Measurements from ENCODE around the gene GMIP.

GMIP gene

DNA sequence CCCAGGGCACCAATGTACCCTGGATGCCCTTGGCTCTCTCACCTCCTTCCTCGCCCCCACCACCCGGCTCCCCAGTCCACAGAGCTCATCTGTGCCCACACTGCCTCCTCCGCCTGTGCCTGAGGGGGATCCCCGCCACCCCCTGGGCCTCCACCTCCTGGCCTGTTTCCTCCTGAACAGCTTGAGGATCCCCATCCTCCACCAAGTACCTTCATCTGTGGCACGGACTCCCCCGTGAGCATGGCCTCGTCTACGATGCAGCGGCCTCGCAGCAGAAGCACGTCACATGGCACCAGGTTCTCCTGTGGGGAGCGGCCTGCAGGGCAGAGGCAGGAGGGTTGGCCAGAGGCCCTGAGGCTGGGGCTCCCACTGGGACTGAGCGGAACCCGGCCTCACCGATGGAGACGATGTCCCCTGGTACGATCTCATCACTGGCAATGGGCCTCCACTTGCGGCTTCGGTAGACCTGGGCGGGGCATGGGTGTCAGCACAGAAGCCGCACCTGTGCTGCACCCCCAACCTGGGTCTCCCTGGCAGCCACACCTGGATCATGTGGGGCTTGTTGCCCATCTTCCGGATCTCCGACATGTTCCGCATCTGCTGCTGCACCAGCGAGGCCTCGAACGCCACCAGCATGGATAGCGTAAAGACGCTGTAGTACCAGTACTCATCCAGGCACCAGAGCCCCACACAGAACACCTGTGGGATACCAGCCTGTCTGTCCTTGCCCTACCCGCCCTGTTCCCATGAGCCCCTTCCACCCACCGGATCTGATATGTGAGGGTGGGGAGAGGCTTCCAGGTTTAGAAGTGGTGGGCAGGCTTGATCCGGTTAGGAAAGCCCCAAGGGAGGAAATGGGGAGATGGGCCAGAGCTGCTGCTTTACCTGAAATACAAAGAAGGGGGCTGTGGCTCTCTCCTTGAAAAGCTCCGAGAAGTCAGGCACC, 13.3 kb upstream of the GMIP start:
- no peak for DNase-seq

DNA sequence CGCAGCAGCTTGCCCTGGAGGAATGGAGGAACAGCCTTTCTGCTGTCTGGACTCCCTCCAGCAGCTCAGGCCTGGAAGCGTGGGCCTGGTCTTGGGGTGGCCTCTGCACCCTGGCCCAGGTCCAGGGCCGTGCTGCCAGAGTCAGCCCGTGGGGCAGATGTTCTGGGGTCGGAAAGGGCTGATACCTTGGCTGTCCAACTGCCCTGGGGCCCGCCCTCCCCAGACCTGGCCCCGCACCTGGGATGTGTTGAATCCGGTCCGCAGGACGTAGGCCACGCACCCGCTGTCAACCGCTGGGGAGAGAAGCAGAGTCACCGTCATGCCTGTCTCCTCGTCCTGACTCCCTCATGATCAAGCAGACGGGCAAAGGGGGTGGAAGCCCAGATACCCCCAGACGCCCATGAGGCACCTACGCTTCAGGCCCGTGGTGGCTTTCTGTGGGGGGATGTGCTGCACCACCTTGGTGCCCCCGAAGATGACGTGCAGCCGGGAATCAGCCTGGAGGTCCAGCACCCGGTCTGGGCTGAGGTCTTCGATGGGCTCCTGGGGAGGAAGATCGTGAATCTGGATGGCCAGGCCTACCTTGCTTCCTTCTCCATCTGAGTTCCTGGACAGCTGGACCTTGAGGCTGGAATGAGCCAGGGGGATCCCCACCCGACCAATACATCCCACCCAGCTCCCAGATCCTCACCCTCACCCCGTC, 12.3 kb upstream of the GMIP start:
- DNase-seq: no peak

DNA sequence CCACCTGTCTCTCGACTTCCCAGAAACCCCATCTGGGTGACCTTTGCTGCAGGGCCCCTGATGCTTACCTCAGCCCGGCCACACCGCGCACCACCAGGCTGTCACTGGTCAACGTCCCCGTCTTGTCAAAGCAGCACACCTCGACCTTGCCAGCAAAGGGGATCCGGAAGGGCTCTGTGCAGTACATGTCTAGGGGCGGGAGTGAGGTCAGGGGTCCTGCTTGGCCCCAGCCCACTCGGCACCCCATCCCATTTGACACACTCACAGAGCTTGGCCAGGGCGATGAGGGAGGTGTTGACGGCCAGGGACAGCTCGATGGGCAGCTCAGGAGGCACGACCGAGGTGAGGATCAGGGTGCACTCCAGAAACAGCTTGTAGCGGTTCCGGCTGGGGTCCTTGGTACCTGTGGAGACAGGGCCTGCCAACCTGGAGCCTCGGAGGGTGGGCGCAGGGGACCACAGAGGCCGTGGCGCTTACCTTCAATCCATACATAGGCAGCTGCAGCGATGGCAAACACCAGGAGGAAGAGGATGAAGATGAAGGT, 11.7 kb upstream of the GMIP start:
- no peak for DNase-seq

DNA sequence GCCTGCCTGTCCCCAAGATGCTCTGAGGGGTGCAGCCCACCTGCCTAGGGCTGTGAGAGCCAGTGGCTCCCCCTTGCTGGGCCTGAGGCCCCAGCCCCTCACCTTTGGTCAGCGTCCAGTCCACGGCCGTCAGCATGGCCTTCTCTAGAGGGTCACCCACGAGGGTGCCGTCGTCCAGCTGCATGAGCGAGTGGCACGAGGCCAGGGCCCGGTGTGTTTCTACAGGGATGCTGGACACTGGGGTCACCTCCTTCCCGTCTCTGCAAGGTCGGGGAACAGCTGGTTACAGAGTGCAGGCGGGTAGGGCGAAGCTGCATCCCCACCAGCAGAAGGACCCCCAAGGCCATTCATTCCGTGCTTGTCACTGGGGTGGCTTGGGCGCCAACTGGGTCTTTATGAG, 11.0 kb upstream of the GMIP start:
- DNase-seq: no peak

DNA sequence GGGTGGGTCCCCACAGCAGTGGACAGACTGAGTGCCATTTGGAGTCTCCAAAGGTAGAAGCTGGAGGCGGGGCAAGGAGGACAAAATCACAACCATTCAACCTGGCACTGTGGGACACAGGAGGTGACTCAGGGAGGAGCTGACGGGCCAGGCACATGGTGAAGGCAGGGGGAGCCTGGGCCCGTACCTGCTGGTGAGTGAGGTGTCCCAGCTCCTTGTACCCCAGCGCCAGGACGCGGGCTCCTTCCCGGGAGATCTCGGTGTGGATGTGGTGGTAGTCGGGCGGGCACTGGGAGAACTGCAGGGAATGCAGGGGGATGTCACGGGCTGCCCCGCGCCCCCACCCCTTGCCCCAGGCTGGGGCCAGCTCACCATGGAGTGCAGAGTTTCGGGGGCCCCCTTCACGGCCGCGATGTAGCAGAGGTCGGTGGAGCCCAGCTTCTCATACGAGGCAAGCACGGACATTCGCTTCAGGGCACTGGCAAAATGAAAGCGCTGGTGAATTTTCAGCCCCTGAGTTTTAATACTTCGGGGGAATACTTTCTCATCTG, 10.2 kb upstream of the GMIP start:
- DNase-seq: no peak

DNA sequence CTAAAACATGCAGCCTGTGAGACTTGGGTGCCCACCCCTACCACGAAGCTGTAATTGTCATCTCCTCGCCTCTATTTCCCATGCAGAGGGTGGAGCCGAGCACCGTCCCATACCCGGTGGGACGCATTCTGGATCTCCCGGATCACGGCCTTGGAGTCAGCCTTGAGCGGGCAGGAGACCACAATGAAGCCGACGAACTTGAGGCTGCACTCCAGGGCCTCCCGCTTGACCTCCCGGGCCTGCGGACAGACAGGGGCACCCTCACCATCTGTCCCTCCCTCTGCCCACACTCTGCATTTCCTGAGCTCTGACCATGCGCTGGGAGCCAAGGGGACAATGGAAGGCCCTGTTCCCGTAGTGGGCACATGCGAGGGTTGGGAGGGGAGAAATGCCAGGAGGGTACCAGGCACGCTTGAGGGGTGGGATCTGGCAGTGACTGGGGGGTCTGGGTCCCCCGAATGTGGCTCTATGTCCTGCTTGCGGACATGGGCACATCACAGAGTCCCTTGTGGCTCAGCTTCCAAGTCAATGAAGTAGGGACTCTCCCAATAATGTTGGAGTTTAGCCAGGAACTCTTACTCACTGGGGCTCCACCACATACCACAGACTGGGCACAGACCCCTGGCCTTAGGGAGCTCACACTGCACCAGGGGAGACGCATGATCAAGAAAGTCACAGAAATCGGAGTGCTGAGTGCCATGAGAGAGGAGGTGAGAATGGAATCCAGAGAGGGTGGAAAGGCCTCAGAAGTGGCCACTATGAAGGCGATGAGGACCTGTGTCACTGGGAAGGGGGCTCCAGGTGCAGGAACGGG, 9.2 kb upstream of the GMIP start:
- DNase-seq: no peak

DNA sequence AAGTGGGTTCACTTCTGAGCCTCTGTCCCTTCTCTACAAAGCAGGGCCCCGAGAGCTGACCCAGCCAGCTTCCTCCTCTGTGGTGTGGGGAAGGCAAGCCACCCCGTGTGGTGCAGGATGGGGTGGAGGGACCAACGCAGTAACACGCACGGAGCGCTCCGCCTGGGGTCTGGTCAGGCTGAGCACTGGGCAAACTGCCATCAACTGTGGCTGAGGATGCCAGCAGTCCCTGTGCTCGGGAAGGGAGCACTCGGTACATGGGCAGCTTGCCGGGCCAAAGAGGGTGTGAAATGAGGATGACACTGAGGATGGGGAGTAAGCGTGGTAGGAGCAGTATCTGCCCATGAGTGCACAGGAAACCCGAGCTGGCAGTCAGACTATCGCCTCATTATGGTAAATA, 7.6 kb upstream of the GMIP start:
- no peak for DNase-seq

DNA sequence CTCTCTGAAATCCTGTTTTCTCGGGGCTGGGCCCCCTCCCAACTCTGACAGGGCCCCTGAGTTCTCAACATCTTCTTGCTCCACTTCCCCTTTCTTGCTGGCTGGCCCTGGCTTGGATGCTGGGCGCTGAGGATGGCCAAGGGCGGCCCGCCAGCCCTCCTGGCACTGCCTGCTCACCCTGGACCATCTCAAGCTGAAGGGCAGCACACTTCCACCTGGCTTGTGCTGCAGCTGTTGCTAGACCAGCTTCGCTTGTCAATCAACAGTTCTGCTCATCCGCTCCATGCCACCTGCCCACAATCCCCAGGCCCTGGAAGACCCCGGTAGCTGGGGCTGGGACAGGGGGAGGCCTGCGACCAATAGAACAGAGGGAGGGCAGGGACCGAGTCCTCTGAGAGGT, 6.9 kb upstream of the GMIP start:
- no peak for DNase-seq

DNA sequence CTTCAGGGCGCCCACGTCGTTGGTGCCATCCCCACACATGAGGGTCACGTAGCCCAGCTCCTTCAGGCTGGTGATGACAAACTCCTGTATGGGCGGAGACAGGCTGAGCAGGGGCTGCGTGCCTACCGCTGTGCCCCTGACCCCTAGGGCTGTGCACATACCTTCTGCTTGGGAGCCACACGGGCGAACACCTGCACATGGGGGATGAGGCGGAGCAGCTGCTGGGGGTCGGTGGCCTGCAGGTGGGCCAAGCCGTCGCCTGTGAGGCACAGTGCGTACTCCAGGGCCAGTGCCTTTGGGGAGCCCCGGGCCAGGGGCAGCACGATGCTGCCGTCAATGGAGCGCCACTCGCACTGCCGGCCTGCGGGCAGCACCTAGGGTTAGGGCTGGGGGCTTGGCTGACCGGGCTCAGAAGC, 6.1 kb upstream of the GMIP start:
- no peak for DNase-seq

DNA sequence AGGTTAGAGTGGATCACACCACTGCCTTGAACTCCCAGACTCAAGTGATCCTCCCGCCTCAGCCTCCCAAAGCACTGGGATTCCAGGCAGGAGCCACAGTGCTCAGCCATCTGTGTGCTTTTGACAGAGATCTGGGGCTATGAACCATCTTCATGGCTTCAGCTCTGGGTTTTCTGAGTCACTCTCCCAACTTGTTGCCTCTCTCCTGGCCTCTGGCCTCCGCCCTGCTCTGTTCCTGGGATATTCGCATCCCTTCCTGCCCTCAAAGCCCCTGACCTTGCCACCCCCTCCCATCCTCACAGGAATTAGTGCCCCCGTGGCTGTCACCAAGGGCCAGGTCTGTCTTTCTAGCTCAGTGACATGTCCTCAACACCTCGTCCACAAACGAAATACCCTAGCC, 5.7 kb upstream of the GMIP start:
- DNase-seq: no peak

DNA sequence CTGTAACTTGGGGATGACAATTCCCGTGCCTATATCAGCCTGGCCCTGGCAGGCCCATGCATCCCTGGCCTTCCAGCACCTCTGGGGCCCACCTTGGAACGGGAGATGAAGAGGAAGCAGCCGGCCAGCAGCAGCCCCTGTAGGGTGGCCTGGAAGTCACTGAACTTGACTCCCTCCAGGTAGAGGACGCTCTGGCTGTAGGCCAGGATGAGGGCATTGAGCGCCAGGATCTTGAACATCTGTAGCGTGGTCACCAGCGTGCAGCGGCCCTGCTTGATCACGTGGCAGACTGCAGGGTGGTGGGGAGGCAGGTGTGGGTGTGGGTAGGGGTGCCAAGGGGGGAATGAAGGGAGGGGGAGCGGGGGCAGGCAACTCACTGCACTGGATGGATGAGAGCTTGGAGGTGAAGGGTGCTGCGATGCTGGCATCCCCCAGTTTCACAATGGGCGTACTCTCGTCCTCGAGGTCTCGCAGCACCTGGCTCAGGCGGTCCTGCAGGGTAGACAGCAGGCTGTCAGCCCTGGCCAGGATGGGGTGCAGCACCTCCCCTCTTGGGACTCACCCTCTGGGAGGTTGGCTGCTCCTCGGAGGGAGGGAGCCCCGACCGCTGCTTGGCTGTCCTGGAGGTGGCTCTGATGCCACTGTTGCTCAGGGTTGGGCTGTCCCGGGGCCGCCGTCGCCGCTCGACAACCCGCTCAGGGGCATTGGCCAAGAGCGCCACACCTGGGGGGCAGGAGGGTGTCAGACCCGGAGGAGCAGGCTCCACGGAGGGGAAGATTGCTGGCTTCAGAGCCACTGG, 3.8 kb upstream of the GMIP start:
- no peak for DNase-seq

DNA sequence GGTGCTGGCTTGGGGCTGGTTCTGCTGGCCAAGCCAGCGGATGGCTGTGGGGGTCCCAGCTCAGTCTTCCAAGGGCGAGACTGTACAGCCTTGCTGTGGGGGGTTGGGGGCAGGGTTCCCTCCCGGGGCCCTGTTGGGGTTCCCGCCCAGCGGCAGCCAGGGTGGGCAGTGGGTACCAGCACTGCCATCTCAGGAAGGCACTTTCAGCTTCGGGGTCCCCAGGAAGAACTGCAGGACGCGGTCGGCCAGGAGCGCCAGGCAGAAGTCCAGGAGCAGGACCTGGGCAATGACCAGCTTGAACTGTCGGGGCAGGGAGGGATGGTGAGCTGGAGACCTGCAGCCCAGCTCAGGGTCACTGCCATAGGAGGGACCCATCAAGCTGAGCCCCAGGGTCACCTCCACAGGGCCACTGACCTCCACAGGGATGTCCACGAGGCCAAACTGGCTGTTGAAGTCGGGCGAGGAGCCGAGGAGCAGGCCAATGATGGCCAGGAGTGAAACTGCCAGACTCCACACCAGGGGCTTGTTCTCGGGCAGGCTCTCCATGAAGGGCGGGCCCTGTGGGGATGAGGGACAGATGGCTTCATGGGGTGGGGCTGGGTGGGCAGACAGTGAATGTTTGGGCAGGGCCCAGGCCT, 1.9 kb upstream of the GMIP start:
- no peak for DNase-seq

DNA sequence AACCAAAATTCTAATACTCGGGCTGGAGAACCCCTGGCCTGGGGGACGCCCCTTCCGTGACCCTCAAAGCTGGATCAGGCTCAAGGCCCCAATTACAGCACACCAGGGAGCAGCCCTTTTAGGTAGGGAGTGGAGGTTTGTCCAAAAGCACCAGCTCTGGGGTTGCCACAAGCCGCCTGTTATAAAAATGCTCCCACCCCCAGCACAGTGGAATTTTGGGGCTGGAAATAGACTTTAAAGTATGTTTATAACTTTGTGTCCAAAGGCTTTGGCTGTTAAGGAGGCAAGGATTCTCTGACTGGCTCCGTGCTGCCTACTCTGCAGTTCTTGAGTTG, 564 bp upstream of the GMIP start:
- no peak for DNase-seq

DNA sequence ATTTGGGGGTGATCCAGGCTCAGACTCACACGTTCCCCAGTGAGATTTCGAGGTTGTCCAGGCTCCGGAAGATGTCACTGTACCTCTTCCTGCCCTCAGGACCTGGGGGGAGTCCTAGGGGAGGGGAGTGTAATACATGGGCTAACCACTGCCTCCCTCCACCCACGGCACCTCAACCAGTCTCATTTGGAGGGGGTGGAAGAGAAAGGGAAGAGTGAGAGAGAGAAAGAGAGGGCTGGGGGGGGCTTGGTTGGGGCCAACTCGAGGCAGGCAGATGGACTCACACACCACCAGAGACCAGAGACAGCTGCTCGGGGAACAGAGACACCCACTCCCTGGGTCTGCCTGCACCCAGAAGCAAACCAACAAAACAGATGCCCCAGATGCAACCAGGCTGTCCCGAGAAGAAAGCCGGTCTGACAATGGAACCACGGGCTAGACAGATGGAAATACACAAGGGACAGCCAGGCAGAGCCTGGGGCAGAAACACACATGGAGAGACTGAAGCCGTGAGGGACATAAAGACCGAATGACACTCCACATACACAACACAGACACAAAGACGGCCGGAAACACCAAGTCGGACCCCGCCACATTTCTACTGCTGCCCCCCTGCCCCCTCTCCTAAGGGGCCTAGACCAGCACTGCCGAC, 825 bp downstream of the GMIP start:
- peak; percentile 57 for DNase-seq

DNA sequence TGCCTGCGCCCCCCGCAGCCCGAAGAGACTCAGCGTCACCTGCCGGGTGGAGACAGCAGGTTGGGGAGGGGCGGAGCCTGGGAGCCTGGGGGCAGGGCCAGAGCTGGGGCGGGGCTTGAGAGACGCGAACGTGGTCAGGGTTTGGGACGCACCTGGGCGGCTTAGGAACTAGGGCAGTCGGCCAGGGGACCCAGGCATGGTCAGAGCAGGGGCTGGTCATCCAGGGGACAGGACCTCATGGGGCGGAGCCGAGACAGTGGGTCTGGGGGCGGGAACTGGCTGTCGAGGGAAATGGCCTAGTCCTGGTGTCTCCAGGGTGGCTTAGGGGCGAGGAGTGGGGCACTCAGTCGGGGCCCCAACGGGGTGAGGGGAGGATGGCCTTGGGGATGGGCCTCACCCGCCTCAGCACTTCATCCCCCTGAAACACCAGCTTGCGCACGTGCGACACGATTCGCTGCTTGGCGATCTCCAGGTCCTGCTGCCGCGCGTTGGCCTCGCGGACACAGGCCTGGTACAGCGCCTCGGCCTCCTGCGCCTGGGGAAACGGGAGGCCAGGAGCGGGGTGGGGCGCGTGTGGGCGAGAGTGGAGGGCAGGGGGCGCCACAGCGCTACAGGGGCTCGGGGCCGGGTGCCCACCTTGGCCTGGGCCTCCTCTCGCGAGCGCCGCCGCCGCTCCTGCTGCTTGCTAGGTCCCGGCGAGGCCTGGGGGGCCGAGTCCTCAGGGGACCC, 5.8 kb downstream of the GMIP start:
- peak; percentile 34 for DNase-seq

DNA sequence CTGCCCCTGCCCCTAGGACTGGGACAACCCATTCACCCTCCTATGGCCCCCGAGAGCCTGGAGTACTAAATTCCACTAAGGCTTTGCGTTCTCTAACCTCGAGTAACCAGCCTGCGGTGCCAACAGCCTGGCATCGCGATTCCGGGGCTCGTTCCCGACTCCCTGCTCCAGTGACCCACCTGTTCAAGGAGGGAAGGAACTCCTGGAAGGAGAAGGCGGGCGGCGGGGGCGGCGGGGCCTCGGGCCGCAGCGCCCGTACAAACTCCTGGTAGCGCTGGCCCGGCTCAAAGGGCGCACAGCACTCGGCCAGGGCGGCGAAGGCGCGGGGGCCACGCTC, 6.3 kb downstream of the GMIP start:
- no peak for DNase-seq

DNA sequence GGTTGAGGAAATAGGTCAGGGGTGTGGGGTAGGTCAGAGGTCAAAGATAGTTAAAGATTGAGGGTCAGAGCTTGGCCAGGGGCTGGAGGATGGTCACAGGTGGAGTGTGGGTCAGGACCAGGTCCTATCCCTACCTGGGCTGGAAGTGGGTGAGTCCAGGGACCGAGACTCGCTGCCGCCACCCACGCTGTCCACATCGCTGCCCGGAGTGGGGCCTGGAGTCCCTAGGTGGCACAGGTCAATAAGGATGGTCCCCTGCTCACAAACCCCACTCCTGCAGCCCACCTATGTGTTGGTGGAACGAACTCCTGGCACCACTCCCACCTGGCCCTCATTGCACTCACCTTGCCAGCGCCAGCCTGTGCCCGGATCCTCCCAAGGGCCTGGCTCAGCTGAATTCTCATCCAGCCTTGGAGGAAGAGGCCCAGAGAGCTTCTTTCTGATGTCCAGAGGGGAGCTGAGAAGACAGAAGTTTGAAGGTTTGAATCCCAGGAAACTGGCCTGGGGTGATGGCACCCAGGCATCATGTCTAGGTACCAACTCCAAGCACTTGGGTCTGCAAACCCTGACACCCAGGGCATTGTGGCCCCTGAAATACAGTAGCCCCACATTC, 6.8 kb downstream of the GMIP start:
- no peak for DNase-seq

DNA sequence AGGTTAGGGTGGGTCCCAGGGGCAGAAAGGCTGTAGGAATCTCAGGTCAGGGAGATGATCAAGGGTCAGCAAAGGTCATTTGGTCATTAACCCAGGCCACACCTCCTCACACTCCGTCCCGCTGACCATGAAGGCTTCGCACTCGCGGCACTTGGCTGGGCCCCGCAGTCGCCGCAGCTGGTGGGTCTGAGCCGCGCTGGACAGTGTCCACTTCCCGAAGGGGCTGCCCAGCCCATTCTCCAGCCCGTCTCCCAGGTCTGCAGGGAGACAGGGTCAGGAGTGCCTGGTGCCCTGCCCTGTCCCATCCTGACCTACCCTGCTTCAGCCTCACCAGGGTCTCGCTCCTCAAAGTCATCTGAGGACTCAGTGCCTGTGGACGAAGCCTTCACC, 8.1 kb downstream of the GMIP start:
- DNase-seq: no peak

DNA sequence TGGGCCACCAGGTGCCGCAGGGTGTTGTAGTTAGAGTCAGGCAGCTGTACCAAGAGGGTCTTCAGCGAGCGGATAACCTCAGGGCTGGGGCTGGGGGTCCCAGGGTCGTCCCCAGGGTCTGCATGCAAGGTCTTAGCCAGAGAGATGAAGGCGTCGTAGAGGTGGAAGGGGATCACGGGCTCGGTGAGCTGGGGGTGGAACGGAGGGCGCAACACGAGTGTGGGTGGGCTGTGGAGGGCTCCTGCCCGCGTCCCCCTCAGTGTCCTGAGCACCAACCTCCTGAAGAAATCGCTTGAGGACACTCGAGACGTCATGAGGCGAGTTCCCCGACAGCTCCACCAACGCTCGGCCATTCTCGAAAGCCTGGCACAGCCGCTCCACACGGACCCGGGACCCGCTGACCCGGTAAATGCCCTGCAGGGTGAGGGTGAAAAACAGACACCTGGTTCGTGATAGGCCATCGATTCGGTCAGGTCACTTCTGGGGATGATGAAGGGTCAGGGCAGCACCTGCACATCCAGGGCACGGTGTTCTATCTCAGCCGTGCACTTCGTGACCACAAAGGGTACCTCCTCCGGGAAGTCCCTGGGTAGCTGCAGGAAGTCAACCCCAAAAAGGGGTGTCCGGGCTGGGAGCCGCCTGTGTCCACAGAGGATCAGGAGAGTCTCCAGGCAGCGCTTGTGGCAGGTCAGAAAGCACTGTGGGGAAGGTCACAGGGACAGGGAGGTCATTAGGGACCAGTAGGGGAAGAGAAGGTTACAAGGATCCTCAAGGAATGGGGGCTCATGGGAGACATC, 8.7 kb downstream of the GMIP start:
- DNase-seq: no peak
